Measurements from ENCODE around the gene TMEM17.

Gene TMEM17

GRCh38 chr2:62495761-62496160, 10.2 kb downstream of the TMEM17 start:
- TF ChIP-seq CTCF (conservative IDR thresholded peaks at IDR 0.05; ENCODE audit: low read length): no peak
- no peak for DNase-seq (ENCODE audit: low read depth)
- no peak overlapping the region for H3K4me3 ChIP-seq (ENCODE audit: low read length)

- H3K4me3 ChIP-seq (ENCODE audit: low read length): no peak overlapping the region
- no peak for TF ChIP-seq CTCF (conservative IDR thresholded peaks at IDR 0.05; ENCODE audit: low read length)
- no peak for DNase-seq (ENCODE audit: low read depth)
Measured at GRCh38 chr2:62492048-62492447, 13.9 kb downstream of the TMEM17 start.

DNA sequence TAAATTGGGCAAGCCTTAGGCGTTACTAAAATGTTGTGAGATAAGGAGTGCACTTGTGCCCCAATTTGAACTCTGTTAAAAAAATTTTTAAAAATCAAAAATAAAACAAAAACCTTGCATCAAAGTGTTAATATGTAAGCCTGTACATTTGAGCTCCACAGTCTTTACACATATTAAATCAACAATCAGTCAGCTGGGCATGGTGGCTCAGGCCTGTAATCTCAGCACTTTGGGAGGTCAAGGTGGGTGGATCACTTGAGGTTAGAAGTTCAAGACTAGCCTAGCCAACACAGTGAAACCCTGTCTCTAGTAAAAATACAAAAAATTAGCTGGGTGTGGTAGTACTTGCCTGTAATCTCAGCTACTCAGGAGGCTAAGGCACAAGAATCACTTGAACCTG, 16.3 kb downstream of the TMEM17 start:
- no peak overlapping the region for H3K4me3 ChIP-seq (ENCODE audit: low read length)
- DNase-seq (ENCODE audit: low read depth): no peak
- TF ChIP-seq CTCF (conservative IDR thresholded peaks at IDR 0.05; ENCODE audit: low read length): no peak

- peak; percentile 69 for DNase-seq (ENCODE audit: low read depth)
- TF ChIP-seq CTCF (conservative IDR thresholded peaks at IDR 0.05; ENCODE audit: low read length): no peak
- H3K4me3 ChIP-seq (ENCODE audit: low read length): no peak overlapping the region
Measured at GRCh38 chr2:62489162-62489561, 16.8 kb downstream of the TMEM17 start.

- no peak for TF ChIP-seq CTCF (conservative IDR thresholded peaks at IDR 0.05; ENCODE audit: low read length)
- H3K4me3 ChIP-seq (ENCODE audit: low read length): no peak overlapping the region
- no peak for DNase-seq (ENCODE audit: low read depth)
Measured at GRCh38 chr2:62486439-62486765, 19.6 kb downstream of the TMEM17 start.

DNA sequence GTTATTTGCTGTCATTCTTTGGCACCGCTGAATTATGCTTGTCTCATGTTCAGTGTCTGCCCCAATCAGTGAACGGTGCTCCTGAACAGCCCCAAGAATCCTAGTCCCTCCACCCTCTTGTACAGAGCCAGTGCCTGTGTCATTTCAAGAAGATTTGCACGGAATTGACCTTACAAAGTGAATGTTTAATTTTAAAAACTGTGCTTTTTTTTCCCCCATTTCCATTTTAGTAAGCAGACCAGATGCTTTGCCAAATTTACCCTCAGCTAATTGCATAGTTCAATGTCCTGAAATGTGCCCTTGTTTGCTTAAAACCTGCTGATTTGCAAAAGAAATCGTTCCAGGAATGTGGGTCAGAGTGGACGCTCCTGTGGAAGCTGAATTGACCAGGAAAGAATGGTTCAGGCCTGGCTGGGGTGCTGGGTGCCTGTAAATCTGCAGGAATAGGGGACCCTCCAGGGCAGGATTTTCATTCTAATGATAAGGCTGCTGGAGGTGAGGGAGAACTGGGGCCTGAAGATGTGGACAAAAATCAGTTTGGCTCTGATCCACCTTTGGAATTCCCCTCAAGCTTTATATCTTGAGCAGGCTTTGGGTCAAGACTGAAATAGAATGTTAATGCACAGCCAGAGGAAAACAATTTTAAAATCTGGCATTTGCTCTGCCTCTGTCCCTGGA, 20.1 kb downstream of the TMEM17 start:
- TF ChIP-seq CTCF (conservative IDR thresholded peaks at IDR 0.05; ENCODE audit: low read length): no peak
- no peak overlapping the region for H3K4me3 ChIP-seq (ENCODE audit: low read length)

DNA sequence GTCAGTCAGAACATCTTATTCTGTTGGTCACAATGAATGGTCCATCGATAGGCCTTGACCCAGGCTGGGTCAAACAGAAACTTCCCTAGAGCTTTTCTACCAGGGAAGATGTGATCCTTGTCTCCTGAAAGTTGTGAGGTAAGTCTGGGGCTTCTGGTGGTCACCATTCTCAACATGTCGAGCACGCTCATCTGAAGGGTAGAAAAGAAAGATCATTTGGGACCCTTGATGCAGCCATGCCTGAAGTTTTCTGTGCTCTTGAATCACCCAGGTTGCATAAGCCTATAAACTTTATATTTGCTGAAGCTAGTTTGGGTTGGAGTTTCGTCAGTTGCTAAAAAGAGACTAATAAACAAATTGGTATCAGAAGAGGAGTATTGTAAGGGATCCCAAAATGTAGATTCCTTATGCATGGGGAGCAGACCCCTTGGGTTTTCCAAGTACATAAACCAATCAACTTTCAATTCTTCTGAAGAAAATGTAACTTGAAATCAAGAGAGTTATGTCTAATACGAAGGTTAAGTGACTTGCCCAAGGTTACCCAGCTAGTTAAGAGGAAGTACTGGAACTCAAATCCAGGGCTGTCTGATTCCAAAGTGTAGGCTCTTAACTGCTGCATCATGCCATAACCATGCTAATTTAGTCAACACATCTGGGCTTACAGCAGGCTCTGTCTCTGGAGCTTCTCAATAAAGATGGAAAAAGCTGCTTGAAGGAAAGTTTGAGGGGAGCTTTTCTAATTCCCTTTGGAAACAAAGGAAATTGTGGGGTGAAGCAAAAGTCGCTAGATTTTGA, 23.2 kb downstream of the TMEM17 start:
- no peak for DNase-seq (ENCODE audit: low read depth)
- no peak overlapping the region for H3K4me3 ChIP-seq (ENCODE audit: low read length)
- no peak for TF ChIP-seq CTCF (conservative IDR thresholded peaks at IDR 0.05; ENCODE audit: low read length)

More for the DNA sequence above, 20.1 kb downstream of the TMEM17 start:
- DNase-seq (ENCODE audit: low read depth): no peak

All from AG10803 (cell line).